CD4-positive, alpha-beta T cell (primary cell): ENCODE results near the gene ITIH2. TPM values are rescaled to one million over a fixed set of nuclear protein-coding genes. Genes with fewer than 3 reads are reported as not detected.
"Not testable (repeated sequence)": the region's sequence is repeated elsewhere in the genome, so short reads cannot be mapped to it uniquely, and the experiment has no call there.

Experiments used
- ATAC-seq: fragments of 200-7000 bp; cut with Tn5 transposase; one replicate; pipeline ENCODE4 v1.10.0; 2022; ENCODE audit warnings: mild to moderate bottlenecking; ENCODE audit not compliant: poor library complexity
- CTCF ChIA-PET: fragments of 350-600 bp; sonication (Branson Sonifier 250); formaldehyde crosslinking; loops from one replicate; lab custom pipeline; 2021; ENCODE audit warnings: antibody characterized with exemption, inconsistent platforms; lab: Charles Lee
- POLR2A ChIA-PET: fragments of 350-600 bp; sonication (Branson Sonifier 250); formaldehyde crosslinking; loops from one replicate; lab custom pipeline; 2021; ENCODE audit warnings: antibody characterized with exemption, inconsistent platforms; lab: Charles Lee
- DNase-seq, 14 experiments: peaks; one replicate each; pipeline ENCODE4 v3.0.0-alpha.2; 2013 to 2020; ENCODE audit warnings: mixed read lengths in 2 of 14
- H3K27ac ChIP-seq, 2 donors: one replicate each; pipeline versions ENCODE4 v1.5.1 to v1.7.0; 2013; ENCODE audit warnings: low read length in 2 of 2, low read depth in 1 of 2, mild to moderate bottlenecking in 1 of 2
- H3K27me3 ChIP-seq, 2 experiments: 1 replicate in 1 of 2; 2 replicates in 1 of 2; pipeline versions ENCODE4 v1.6.1 to v1.7.0; 2013; ENCODE audit warnings: low read length in 2 of 2, control low read depth in 1 of 2, mild to moderate bottlenecking in 1 of 2, moderate library complexity in 1 of 2; ENCODE audit not compliant: insufficient read depth in 2 of 2, control insufficient read depth in 1 of 2
- H3K36me3 ChIP-seq: one replicate; pipeline ENCODE4 v1.6.1; 2013; ENCODE audit warnings: low read length, control low read depth; ENCODE audit not compliant: insufficient read depth
- H3K4me1 ChIP-seq: one replicate; pipeline ENCODE4 v1.6.1; 2013; ENCODE audit warnings: low read length, control low read depth; ENCODE audit not compliant: insufficient read depth
- H3K4me3 ChIP-seq: one replicate; pipeline ENCODE4 v1.5.1; 2013; ENCODE audit warnings: mild to moderate bottlenecking, low read length, moderate library complexity
- H3K9me3 ChIP-seq, 2 experiments: 1 replicate in 1 of 2; 2 replicates in 1 of 2; pipeline versions ENCODE4 v1.6.1 to v1.7.0; 2013; ENCODE audit warnings: low read length in 2 of 2, mild to moderate bottlenecking in 2 of 2, control low read depth in 1 of 2, moderate library complexity in 1 of 2; ENCODE audit not compliant: control insufficient read depth in 1 of 2, insufficient read depth in 1 of 2
- H3K27ac Mint-ChIP-seq: one replicate; pipeline ENCODE4 v1.8.0; 2020; ENCODE audit warnings: mixed read lengths
- H3K27me3 Mint-ChIP-seq: one replicate; pipeline ENCODE4 v1.8.0; 2021; ENCODE audit warnings: mixed read lengths
- H3K36me3 Mint-ChIP-seq: one replicate; pipeline ENCODE4 v1.8.0; 2021; ENCODE audit warnings: low read depth, mixed read lengths
- H3K4me1 Mint-ChIP-seq: one replicate; pipeline ENCODE4 v1.8.0; 2021; ENCODE audit warnings: low read depth, mixed read lengths
- H3K4me3 Mint-ChIP-seq: one replicate; pipeline ENCODE4 v1.8.0; 2020; ENCODE audit warnings: mild to moderate bottlenecking, mixed read lengths
- H3K9me3 Mint-ChIP-seq: one replicate; pipeline ENCODE4 v1.8.0; 2020; ENCODE audit warnings: mixed read lengths
- CTCF ChIP-seq: fragments of 200-600 bp; IDR thresholded peaks from one replicate; pipeline ENCODE4 v1.8.0; 2022; ENCODE audit warnings: antibody characterized with exemption, mild to moderate bottlenecking
- intact Hi-C, 2 experiments: fragments of 100-400 bp; cut with DNase I in 1 of 2; cut with micrococcal nuclease in 1 of 2; formaldehyde crosslinking; loops; one replicate each; pipeline versions ENCODE4 v1.15.1 to v1.9.0; 2023 to 2025; cut with DNase I, micrococcal nuclease
- total RNA-seq, 174 experiments: library from RNA in 2 of 174; stranded (reverse) in 2 of 174; gene quantifications; one replicate each; pipeline ENCODE4 v1.2.3 and lab custom pipeline; 2021 to 2026

The ITIH2 gene
- total RNA-seq, 2 experiments from 2014 or later, result not detected

GRCh38 chr10:7692368-7692767 is 10.7 kb upstream of the ITIH2 start:
- H3K27me3 Mint-ChIP-seq, H3K9me3 Mint-ChIP-seq, H3K27ac Mint-ChIP-seq, H3K4me3 ChIP-seq, H3K27me3 ChIP-seq, H3K27ac ChIP-seq, CTCF ChIA-PET, H3K4me3 Mint-ChIP-seq, H3K36me3 ChIP-seq, intact Hi-C loops, H3K4me1 Mint-ChIP-seq, DNase-seq, H3K4me1 ChIP-seq, H3K36me3 Mint-ChIP-seq, ATAC-seq, POLR2A ChIA-PET: not testable (repeated sequence)
- peaks cover 20% of the 10 kb centered on the region in 2 experiments for H3K9me3 ChIP-seq

GRCh38 chr10:7693194-7693593 is 9.9 kb upstream of the ITIH2 start:
- peaks cover 20% of the 10 kb centered on the region in 2 experiments for H3K9me3 ChIP-seq
- H3K4me3 ChIP-seq, intact Hi-C loops, H3K27me3 Mint-ChIP-seq, H3K36me3 Mint-ChIP-seq, H3K4me3 Mint-ChIP-seq, CTCF ChIA-PET, H3K4me1 ChIP-seq, POLR2A ChIA-PET, H3K27ac ChIP-seq, DNase-seq, H3K36me3 ChIP-seq, ATAC-seq, H3K9me3 Mint-ChIP-seq, H3K4me1 Mint-ChIP-seq, H3K27ac Mint-ChIP-seq, H3K27me3 ChIP-seq: not testable (repeated sequence)

- Histone ChIP-seq H3K27ac (no peak overlapping the region), H3K9me3 (peaks cover 9 to 16% of the 10 kb centered on the region in 2 experiments), H3K4me3 (no peak overlapping the region), H3K4me1 (no peaks in the 10 kb centered on the region), H3K36me3 (no peaks in the 10 kb centered on the region), H3K27me3 (no peaks in the 10 kb centered on the region)
- H3K4me3 Mint-ChIP-seq, result no peak overlapping the region
- ATAC-seq (no peak), DNase-seq (no peak)
- H3K27ac Mint-ChIP-seq, result no peak overlapping the region
- H3K4me1 Mint-ChIP-seq, result no peaks in the 10 kb centered on the region
- H3K9me3 Mint-ChIP-seq, result peaks cover 2% of the 10 kb centered on the region
- intact Hi-C loops, result no loop called here
- ChIA-PET POLR2A (no interaction called here), CTCF (no interaction called here)
- peaks cover 19% of the 10 kb centered on the region for H3K27me3 Mint-ChIP-seq
- no peaks in the 10 kb centered on the region for H3K36me3 Mint-ChIP-seq
- TF ChIP-seq CTCF, result no peak
Measured at GRCh38 chr10:7696545-7696944, 6.6 kb upstream of the ITIH2 start.

GRCh38 chr10:7697426-7697825 is 5.7 kb upstream of the ITIH2 start:
- H3K4me3 ChIP-seq, result no peak overlapping the region
- peaks cover 0 to 5% of the 10 kb centered on the region in 2 experiments for H3K27me3 ChIP-seq
- no peak overlapping the region for H3K27ac Mint-ChIP-seq
- POLR2A ChIA-PET, result no interaction called here
- ATAC-seq (no peak), DNase-seq (no peak)
- peaks cover 23% of the 10 kb centered on the region for H3K27me3 Mint-ChIP-seq
- H3K27ac ChIP-seq, result no peak overlapping the region
- H3K4me1 ChIP-seq, result no peaks in the 10 kb centered on the region
- no peak for TF ChIP-seq CTCF
- CTCF ChIA-PET, result no interaction called here
- peaks cover 2% of the 10 kb centered on the region for H3K9me3 Mint-ChIP-seq
- no peaks in the 10 kb centered on the region for H3K36me3 ChIP-seq
- no peak overlapping the region for H3K4me3 Mint-ChIP-seq
- H3K36me3 Mint-ChIP-seq, result no peaks in the 10 kb centered on the region
- H3K4me1 Mint-ChIP-seq, result no peaks in the 10 kb centered on the region
- peaks cover under 1 to 8% of the 10 kb centered on the region in 2 experiments for H3K9me3 ChIP-seq
- intact Hi-C loops, result no loop called here
